ENCODE data around the gene ANTXR1. TPM values are rescaled to one million over a fixed set of nuclear protein-coding genes. Genes with fewer than 3 reads are reported as not detected.

Gene ANTXR1
- total RNA-seq, 1 donor from 2014 or later = not detected

DNA sequence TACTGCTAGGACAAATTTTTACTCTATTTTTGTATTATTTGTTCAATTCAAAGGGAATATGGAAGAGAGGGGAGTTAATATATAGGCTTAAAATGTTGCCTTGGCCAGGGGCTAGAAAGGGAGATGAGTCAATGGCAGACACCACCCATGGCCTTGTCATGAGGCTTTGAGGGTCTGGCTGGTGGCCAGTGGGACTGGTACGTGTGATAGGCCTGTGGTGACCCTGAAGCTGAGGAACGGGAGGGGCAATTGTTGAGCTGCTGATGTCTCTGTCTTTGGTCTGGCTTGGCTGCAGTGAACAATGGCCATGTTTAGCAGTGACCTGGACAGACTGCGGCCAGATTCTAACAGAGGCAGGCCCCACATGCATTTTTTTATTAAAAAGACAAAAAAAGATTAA, 20.0 kb upstream of the ANTXR1 start:
- CTCF ChIA-PET = no interaction called here
- Mint-ChIP-seq H3K9me3 (no peaks in the 10 kb centered on the region), H3K27me3 (peaks cover 17% of the 10 kb centered on the region), H3K27ac (no peak overlapping the region), H3K36me3 (ENCODE audit: low read depth) (no peaks in the 10 kb centered on the region), H3K4me3 (no peak overlapping the region), H3K4me1 (no peaks in the 10 kb centered on the region)
- POLR2A ChIA-PET = no interaction called here
- TF ChIP-seq, protein P1, sequence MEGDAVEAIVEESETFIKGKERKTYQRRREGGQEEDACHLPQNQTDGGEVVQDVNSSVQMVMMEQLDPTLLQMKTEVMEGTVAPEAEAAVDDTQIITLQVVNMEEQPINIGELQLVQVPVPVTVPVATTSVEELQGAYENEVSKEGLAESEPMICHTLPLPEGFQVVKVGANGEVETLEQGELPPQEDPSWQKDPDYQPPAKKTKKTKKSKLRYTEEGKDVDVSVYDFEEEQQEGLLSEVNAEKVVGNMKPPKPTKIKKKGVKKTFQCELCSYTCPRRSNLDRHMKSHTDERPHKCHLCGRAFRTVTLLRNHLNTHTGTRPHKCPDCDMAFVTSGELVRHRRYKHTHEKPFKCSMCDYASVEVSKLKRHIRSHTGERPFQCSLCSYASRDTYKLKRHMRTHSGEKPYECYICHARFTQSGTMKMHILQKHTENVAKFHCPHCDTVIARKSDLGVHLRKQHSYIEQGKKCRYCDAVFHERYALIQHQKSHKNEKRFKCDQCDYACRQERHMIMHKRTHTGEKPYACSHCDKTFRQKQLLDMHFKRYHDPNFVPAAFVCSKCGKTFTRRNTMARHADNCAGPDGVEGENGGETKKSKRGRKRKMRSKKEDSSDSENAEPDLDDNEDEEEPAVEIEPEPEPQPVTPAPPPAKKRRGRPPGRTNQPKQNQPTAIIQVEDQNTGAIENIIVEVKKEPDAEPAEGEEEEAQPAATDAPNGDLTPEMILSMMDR (IDR thresholded peaks at IDR 0.05) = no peak
- ATAC-seq (ENCODE audit: low read depth) (no peak), DNase-seq (no peak)
- intact Hi-C loops (cut with micrococcal nuclease) = no loop called here

DNA sequence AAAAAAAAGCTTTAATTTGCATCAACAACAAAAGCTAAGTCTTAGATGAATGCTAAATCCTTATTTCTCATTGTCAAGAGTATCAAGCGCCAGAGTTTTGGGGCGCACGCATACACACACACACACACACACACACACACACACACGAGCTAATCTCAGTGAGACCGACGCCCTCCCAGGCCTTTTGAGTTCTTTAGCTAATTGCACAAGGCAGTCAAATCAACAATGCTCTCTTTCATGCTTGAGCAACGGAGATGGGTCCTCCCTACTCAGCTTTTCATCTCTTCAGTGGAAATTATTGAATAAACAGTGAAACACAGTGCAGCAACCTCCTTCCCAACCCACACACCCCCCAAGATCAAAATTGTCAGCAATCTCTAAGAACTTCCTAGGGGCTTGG, 19.3 kb upstream of the ANTXR1 start:
- no peaks in the 10 kb centered on the region for H3K9me3 Mint-ChIP-seq
- intact Hi-C loops (cut with micrococcal nuclease) = no loop called here
- ATAC-seq (ENCODE audit: low read depth) (no peak), DNase-seq (no peak)
- H3K27me3 Mint-ChIP-seq = peaks cover 21% of the 10 kb centered on the region
- ChIA-PET CTCF (no interaction called here), POLR2A (no interaction called here)
- no peaks in the 10 kb centered on the region for H3K4me1 Mint-ChIP-seq
- no peaks in the 10 kb centered on the region for H3K36me3 Mint-ChIP-seq (ENCODE audit: low read depth)
- H3K4me3 Mint-ChIP-seq = no peak overlapping the region
- TF ChIP-seq, protein P1 (IDR thresholded peaks at IDR 0.05) = no peak
- H3K27ac Mint-ChIP-seq = no peak overlapping the region

DNA sequence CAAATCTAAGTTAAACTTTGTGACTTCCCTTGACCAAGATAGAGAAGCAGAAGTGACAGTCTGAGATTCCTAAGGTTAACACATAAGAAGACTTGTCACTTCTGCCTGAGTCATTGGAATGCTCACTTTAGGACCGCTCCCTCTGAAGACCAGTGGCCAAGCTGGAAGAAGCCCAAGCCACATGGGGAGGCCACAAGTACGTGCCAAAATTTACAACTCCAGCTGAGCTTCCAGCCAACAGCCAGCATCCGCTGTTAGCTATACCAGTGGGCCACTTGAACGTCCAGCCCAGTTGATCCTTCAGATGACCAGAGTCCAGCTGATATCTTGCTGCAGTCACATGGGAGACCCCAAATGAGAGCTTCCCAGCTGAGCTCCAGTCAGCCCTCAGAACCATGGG, 18.1 kb upstream of the ANTXR1 start:
- no peak overlapping the region for H3K4me3 Mint-ChIP-seq
- ChIA-PET CTCF (no interaction called here), POLR2A (no interaction called here)
- H3K36me3 Mint-ChIP-seq (ENCODE audit: low read depth) = no peaks in the 10 kb centered on the region
- DNase-seq (no peak), ATAC-seq (ENCODE audit: low read depth) (no peak)
- TF ChIP-seq, protein P1 (IDR thresholded peaks at IDR 0.05) = no peak
- H3K9me3 Mint-ChIP-seq = no peaks in the 10 kb centered on the region
- no peak overlapping the region for H3K27ac Mint-ChIP-seq
- intact Hi-C loops (cut with micrococcal nuclease) = no loop called here
- H3K27me3 Mint-ChIP-seq = peaks cover 19% of the 10 kb centered on the region
- H3K4me1 Mint-ChIP-seq = no peaks in the 10 kb centered on the region

GRCh38 chr2:68995916-68996315, 17.1 kb upstream of the ANTXR1 start:
- ATAC-seq (ENCODE audit: low read depth) (no peak), DNase-seq (no peak)
- H3K36me3 Mint-ChIP-seq (ENCODE audit: low read depth) = no peaks in the 10 kb centered on the region
- CTCF ChIA-PET = no interaction called here
- H3K27ac Mint-ChIP-seq = no peak overlapping the region
- peaks cover 15% of the 10 kb centered on the region for H3K27me3 Mint-ChIP-seq
- intact Hi-C loops (cut with micrococcal nuclease) = no loop called here
- POLR2A ChIA-PET = no interaction called here
- H3K4me3 Mint-ChIP-seq = no peak overlapping the region
- no peaks in the 10 kb centered on the region for H3K4me1 Mint-ChIP-seq
- peaks cover 2% of the 10 kb centered on the region for H3K9me3 Mint-ChIP-seq
- TF ChIP-seq, protein P1 (IDR thresholded peaks at IDR 0.05) = no peak

- peaks cover 11% of the 10 kb centered on the region for H3K9me3 Mint-ChIP-seq
- DNase-seq = no peak
- H3K27me3 Mint-ChIP-seq = peaks cover 22% of the 10 kb centered on the region
- no peak for ATAC-seq (ENCODE audit: low read depth)
- H3K27ac Mint-ChIP-seq = no peak overlapping the region
- TF ChIP-seq, protein P1 (IDR thresholded peaks at IDR 0.05) = no peak
- intact Hi-C loops (cut with micrococcal nuclease) = no loop called here
- CTCF ChIA-PET = no interaction called here
- POLR2A ChIA-PET = no interaction called here
- H3K36me3 Mint-ChIP-seq (ENCODE audit: low read depth) = no peaks in the 10 kb centered on the region
- H3K4me1 Mint-ChIP-seq = no peaks in the 10 kb centered on the region
- no peak overlapping the region for H3K4me3 Mint-ChIP-seq
Measured at GRCh38 chr2:68997401-68997800, 15.6 kb upstream of the ANTXR1 start.

All from activated B cell treated with CpG ODN at 0.5 μM for 24 hours (primary cell).